GM18870 (cell line): Measurements from ENCODE around the gene SOCS3.

Experiments used
- ATAC-seq: cut with Tn5 transposase; IDR thresholded peaks from one replicate; pipeline ENCODE4 v1.9.1; 2021; ENCODE audit warnings: moderate library complexity; ENCODE audit not compliant: unreplicated experiment

Gene SOCS3, protein sequence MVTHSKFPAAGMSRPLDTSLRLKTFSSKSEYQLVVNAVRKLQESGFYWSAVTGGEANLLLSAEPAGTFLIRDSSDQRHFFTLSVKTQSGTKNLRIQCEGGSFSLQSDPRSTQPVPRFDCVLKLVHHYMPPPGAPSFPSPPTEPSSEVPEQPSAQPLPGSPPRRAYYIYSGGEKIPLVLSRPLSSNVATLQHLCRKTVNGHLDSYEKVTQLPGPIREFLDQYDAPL

DNA sequence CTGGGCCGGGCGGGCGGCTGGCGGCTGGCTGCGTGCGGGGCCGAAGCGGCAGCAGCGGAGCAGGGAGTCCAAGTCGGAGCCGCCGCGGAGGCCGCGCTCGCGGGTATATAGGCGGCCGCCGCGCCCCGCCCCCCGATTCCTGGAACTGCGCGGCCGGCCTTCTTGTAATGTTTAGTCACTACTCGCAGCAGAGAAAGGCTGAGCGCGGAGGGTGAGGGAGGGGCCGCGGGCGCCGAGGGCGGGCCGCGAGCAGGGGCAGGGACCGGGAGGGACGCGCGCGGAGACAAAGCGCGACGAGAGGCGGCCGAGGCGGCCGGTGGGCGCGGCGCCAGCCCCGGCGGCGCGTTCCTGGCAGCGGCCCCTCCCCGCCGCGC is at the start of gene SOCS3:
SOCS3 (minus strand) TSS at position 81 of the 374 bp plus-strand sequence. CDS start 982 bp downstream, outside the sequence.
- ATAC-seq, result no peak

DNA sequence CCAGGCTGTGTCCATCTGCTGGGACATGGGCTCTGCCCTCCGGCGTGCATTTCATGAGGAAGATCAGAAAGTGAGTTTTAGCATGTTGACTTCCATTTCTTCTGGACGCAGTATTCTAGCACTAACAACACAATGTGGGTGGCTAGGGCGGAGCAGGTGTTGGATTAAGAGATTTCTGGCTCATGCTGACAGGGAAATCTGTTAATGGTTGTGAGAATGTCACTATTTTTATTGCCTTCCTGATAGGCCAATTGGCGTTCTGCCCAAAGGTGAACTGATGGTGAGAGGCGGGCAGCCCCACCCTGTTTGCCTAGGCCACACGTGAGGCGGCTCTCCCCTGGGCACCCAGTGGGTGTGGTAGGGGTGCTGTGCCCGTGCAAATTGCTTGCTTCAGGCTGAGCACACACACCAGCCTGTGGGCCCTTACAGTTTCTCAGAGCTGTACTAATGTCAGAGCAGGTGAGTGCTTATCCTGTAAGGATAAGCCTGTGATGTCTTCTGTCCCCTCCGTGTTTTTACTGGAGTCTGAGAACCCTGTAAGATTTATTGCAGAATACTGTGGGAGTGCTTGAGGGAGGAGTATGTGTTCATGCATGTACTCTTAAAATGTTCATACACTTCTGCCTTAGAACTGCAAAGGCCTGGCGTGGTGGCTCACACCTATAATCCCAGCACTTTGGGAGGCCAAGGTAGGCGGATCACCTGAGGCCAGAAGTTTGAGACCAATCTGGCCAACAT is 49.5 kb upstream of the SOCS3 start:
- no peak for ATAC-seq

DNA sequence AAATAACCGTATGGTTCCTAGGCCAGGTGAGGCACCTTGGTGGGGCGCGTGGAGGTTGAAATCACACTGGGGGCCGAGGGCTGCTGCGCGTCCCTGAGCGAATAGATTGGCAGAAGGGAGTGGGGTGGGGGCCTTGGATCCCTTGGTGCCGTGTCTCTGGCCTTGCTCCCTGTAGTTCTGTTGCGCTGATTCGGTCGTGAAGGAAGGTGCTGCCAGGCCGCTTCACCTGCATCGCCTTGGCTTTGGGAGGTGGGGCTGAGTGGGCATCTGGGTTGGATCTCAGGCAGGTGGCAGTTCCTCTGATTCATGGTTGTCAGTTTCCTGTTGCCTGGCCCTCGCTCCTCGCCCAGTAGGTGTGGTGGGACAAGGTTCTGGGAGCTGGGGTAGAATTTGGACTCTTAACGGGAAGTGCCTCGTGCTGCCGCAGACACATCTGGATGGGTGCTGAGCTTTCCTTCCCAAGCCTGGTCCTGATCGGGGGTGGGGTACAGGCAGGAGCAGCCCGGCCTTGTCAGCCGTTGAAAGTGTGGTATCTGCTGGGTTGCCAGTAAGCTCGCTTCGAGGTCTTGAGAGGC is 48.7 kb upstream of the SOCS3 start:
- no peak for ATAC-seq

DNA sequence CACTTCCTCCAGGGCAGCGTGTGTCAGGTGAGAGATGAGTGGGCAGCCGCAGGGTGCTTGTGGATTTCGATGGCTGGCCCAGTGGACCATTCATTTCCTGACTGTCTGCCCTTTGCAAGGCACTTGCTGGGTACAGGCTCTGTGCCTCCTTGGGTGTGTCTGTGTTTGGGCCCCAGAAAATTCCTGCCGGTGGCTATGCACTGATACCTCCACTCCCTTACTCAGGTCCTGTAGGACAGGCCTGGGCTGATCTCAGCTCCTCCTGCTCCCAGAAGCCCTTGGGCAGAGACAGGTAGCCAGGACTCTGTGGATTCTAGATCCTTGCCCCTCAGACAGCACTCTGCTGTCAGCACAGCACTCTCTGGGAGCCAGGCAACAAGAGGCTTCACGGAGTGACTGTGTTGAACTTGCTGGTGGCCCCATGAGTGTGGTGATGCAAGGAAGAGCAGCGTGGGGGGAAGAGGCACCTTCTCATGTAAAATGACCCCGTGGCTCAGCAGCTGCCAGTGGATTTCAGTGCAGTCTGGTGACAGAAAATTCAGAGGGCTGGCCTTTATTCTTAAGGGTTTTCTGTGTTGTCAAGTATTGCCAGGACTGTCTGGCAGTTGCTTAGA is 47.6 kb upstream of the SOCS3 start:
- no peak for ATAC-seq

DNA sequence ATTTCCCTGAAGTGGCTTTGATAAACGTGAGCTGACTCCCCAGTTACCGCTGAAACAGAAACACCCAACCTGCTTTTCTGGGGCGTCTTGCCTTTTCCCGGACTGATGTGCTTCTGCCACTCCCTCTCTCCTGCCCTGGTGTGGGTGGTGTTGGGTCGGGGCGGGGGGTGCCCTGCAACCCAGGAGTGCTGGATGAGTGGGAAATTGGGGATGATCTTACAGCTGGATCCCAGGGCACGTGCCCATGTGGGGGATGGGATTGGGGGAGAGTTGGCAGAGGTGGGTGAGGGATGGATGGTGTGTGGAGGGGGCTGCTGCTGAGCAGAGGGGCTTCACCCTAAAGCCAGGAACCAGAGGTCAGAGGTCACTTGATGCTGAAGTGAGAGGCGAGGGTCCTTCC is 47.0 kb upstream of the SOCS3 start:
- ATAC-seq, result no peak

DNA sequence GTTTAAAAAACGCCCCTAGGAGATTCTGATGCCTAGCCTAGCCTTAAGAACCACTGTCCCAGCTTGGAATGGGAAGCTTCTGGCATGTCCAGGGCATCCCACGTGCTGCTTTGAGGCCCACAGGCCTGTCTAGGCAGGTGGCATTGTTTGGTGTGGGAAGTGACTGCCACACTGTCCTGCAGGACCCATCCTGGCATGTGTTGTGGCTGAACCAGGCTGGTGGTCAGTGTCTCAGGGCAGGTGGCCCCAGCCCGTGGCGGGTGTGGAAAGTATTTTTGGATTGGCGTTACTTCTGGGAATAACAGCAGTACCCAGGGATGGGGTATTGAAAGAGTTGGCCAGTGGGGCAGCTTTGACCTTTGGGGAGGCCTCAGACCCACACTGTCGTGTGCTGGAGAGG is 46.5 kb upstream of the SOCS3 start:
- ATAC-seq, result no peak

DNA sequence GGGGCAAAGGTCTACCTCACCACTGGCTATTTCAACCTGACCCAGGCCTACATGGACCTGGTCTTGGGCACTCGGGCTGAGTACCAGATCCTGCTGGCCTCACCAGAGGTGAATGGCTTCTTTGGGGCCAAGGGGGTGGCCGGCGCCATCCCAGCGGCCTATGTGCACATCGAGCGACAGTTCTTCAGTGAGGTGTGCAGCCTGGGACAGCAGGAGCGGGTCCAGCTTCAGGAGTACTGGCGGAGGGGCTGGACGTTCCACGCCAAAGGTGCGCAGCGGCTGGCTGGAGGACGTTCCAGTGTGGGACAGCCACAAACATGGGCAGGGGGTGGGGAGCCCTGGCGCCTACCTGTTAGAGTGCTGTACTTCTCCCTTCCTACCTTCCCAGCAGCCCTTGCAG is 43.9 kb upstream of the SOCS3 start:
- ATAC-seq, result no peak

DNA sequence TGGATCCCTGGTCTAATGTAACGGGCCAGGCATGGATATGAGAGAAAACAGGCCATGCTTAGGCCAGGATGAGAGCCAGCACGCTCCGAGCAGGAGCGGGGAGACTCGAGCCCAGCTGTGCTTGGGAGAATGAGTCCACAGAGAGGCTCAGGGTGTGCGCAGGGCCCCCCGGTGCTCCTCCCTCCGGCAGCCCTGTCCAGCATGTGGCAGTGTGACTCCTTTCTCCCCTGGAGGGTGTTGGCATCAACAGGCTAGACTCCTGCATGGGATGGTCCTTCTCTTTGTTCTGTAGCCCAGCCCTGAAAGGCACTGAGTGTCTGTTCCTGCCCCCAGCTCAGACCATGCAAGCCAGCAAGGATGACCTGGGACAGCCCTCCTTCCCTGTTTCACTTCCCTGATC is 42.0 kb upstream of the SOCS3 start:
- ATAC-seq, result no peak

DNA sequence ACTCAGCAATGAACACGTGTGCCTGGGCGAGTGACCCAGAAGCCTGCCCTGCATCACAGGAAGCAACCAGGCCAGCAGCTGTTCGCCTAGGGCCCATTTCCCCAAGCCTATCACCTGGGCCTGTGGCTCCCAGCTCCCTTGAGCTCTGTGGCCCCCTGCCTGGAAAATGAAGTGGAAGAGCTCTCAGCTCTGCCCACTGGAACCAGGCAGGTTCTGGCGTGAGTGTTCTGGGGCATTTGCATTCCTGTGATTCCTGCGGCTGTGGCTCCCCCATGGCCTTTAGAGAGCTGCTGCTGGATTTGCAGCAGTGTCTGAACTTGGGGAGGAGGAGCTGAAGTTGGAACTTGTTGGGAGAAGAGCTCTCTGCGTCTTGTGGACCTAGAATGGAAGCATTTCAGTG is 41.4 kb upstream of the SOCS3 start:
- ATAC-seq, result no peak

DNA sequence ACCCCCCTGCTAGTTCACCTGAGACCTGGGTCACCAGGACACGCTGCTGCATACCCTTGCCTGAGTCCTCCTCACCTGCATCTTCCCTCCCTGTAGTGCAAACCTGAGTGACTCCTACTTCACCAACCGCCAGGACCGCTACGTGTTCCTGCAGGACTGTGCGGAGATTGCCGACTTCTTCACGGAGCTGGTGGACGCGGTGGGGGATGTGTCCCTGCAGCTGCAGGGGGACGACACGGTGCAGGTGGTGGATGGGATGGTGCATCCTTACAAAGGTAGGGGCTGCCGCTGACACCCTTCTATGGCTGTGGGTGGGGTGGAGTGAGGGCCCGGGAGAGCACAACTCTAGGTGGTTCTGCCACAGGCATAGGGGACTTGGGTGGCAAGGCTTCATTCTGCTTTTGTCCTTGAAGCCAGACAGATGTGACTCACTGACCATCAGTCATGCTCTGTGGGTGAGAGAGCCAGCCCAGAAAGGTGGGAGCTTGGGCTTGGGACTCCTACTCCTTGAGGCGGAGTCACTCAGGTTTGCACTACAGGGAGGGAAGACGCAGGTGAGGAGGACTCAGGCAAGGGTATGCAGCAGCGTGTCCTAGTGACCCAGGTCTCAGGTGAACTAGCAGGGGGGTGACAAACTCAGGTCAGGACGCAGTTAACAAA is 40.8 kb upstream of the SOCS3 start:
- ATAC-seq, result no peak

DNA sequence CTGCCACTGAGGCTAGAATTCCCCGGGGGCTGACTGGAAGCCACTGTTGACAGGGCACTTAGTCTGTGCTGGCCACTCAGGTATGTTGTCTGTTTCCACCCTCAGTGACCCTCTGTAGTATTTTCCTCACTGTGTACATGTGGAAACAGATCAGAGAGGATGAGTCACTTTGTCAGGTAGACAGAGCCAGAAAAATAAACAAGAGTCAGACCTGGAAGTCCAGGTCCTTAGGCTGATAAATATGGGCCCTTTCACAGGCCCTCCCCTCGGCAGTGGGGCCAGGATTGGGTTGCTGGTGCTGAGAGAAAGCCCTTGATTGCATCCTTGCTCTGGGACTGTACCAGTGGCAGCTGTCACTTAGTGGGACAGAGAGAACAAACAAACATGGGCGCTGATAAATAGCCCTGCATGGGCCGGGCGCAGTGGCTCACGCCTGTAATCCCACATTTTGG is 39.8 kb upstream of the SOCS3 start:
- no peak for ATAC-seq

DNA sequence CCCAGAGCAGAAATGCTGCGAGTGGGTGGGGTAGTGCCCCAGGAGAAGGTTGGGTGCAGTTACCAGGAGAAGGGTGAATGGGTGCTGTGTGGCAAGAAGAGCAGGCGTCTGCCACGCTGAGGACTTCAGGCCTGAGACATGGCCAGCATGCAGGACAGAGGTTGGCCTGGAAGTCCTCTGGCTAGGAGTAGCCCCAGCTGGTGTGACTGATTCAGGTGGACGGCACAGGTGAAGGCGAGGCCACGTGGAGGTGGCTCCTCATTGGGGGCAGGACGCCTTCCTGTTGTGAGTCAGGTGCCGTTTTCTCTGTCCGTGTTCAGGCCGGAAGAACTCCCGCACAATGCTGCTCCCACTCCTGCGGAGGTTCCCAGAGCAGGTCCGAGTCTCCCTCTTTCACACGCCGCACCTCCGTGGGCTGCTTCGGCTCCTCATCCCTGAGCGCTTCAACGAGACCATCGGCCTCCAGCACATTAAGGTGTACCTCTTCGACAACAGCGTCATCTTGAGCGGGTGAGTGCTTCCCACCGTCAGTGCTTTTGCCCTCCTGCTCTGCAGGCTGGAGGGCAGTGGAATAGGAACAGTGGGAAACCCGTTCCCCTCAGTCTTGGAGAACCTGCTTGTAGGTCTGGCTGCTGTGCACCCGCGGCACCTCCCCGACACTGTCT is 39.3 kb upstream of the SOCS3 start:
- no peak for ATAC-seq

DNA sequence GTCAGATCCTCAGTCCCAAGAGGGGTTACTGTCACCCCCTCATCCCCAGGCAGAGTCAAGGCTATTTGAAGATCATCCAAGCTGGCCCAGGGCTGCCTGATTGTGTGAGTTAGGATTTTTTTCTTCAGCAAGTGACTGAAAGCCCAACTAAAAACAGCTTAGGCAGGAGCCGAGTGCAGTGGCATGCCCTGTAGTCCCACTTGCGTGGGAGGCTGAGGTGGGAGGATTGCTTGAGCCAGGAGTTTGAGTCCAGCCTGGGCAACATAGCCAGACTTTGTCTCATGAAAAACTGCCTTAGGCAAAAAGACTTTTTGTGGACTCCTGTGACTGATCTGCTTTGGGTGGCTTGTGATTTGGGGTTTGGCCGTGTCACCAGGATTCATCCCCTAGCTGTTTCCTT is 38.5 kb upstream of the SOCS3 start:
- ATAC-seq, result no peak

DNA sequence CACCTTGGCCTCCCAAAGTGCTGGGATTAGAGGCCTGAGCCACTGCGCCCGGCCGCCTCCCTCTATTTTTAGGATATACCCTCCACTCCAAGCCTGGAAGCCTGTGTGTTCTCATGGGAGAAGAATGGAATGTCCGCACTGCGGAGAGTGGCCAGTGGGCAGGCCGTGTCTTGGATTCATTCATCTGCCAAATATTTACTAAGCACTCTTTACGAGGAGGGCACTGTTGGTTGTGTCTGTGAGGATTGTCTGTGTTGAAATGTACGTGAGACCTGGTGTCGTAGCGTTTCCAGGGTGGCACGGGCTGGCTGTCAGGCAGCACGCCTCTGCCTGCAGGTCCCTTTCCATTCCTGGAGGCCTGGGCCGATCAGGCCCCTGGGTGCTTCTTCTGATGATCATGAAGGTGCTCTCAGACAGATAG is 37.8 kb upstream of the SOCS3 start:
- no peak for ATAC-seq

DNA sequence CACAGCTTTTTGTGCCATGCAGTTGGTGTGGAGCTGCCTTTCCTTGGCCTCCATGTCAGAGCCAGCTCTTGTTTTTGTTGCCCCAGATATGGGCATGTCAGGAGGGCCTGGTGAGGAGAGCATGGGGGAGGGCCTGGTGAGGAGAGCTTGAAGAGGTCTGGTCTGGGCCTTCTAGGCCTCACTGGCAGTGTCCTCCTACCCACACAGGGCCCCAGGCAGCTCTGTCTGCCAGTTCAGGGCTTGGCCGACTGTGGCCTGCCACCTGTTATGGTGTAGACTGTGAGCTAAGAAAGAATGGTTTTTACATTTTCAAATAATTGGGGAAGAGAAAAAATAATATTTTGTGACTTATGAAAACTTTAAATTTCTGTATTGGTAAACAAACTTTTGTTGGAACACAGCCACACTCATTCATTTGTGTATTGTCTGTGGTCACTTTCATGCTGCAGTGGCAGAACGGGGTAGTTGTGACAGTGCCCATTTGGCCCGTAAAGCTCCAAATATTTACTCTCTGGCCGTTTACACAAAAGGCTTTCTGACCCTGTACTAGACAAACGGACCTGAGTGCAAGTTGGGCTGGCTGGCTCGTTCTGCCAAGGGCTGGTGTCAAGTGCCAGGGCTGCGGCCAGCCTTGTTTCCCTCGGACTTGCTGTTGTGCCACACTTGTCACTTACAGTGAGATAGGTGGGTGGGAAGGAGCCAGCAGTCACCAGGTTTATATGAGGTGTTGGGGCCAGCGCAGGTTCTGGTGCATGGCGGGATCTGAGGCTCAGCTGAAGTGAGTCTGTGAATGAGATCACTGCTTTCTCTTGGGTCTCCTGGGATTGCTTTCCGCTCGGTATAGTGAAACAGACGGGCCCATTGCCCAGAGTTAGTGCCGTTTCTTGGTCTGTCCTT is 36.8 kb upstream of the SOCS3 start:
- ATAC-seq, result no peak

DNA sequence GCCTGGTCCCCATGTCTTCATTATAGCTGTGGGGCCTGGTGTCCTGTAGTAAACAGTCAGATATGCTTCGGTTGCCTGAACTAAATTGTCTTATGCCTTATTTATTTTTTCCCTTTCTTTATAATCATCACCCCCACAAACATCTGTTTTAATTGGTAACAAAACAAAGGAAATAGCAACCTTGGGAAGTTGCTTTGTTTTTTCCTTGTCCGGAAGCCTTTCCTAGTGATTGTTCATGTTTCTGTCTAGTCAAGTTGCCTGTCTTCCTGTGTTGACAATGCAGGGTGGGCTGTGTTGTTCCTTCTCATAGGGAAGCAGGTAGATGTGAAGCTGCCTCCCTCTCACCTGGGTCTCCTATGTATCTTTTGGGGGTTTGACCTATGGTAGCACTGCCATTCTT is 35.3 kb upstream of the SOCS3 start:
- no peak for ATAC-seq

DNA sequence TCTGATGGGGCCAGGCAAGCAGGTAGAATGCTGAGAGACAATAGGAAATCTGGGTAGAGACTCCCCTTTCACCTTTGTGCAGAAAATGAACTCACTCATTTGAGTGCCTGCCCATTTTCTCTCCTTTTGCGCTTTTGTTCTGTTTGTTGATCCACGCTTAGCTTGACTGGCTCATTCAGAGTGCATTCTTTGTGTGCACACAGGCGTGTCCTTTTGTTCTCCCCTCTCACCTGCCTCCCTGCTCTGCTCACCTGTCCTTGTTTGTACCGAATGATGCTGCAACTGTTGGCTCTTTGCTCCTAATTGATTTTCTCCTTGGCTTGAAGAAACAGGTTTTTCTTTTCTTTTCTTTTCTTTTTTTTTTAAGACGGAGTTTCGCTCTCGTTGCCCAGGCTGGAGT is 34.3 kb upstream of the SOCS3 start:
- no peak for ATAC-seq

DNA sequence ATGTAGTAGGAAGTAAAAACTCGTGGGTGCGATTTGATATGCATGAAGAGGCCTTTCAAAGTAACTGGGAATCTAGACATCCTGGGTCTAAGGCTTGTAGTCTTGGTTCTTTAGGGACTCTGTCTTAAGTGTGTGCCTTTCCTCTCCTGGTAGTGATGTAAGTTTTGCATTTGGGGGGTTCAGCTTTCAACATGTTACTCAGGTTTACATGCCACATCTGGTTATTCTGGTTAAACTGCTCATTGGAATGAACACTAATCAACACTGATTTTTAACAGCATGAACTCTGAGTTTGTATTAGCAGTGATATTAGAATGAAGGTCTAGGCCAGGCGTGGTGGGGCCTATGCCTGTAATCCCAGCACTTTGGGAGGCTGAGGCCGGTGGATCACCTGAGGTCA is 33.7 kb upstream of the SOCS3 start:
- no peak for ATAC-seq

DNA sequence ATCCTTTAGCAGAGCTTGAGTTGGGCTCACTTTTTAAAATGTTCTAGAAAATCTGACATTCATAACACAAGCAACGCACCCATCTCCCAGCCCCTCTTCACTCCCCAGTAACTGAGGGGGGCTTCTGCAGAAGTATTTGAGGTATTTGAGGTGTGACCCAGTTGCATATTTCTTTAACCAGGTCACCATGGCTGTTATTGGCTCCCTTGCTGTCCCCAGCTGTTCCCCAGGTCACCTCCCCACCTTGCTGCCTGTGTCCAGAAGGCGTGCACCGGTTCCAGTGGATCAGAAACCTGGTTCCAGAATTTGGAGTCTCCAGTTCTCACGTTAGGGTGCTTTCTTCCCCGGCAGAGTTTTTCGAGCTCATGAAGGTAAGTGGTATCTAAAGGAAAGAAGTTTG is 32.4 kb upstream of the SOCS3 start:
- ATAC-seq, result no peak

DNA sequence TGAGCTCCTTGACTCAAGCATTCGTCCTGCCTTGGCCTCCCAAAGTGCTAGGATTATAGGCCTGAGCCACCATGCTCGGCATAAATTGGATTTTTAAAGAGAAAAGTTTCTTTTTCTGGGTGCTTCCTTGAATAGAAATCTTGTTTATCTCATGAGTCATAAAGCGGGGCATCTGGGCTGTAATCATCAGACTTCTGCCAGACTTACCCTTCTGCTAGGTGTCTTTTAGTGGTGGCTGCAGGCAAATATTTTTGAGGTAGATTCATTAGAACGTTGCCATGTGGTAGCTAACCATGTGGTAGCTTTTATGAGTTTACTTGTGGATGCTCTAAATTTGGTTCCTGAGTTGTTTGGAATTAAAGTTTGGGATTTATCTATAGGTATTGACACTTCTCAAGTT is 32.0 kb upstream of the SOCS3 start:
- no peak for ATAC-seq
